OCI-LY3 (cell line): ENCODE measurements around the gene PRKCE.

ENCODE experiments used
- H2AFZ ChIP-seq: fragments of 200-600, 300-600 bp; shearing (Covaris generic); 2 replicates; pipeline ENCODE4 v1.6.0; 2014; ENCODE audit warnings: antibody characterized with exemption, low read depth, low read length
- H3K27ac ChIP-seq: fragments of 200-600, 300-600 bp; sonication (generic); 2 replicates; pipeline ENCODE4 v1.5.1; 2014; ENCODE audit warnings: mild to moderate bottlenecking, low read length, moderate library complexity, mixed read lengths
- H3K27me3 ChIP-seq: fragments of 200-600, 300-600 bp; sonication (generic); 2 replicates; pipeline ENCODE4 v1.6.1; 2014; ENCODE audit warnings: low read depth, low read length, mixed read lengths
- H3K36me3 ChIP-seq: fragments of 200-600, 300-600 bp; sonication (generic); replicated peaks from 2 replicates; pipeline ENCODE3; 2014; ENCODE audit warnings: low read depth, low read length, mixed read lengths
- H3K4me1 ChIP-seq: fragments of 300-600, 200-600 bp; sonication (generic); 2 replicates; pipeline ENCODE4 v1.6.1; 2014; ENCODE audit warnings: low read length, mixed read lengths
- H3K4me2 ChIP-seq: fragments of 200-600, 300-600 bp; sonication (generic); 2 replicates; pipeline ENCODE4 v1.6.1; 2014; ENCODE audit warnings: low read length, mixed read lengths
- H3K4me3 ChIP-seq: fragments of 300-600, 200-600 bp; sonication (generic); 2 replicates; pipeline ENCODE4 v1.5.1; 2014; ENCODE audit warnings: antibody characterized with exemption, mild to moderate bottlenecking, low read length, moderate library complexity
- H3K79me2 ChIP-seq: fragments of 300-600, 200-600 bp; shearing (Covaris generic); 2 replicates; pipeline ENCODE4 v1.6.1; 2014; ENCODE audit warnings: mild to moderate bottlenecking, low read length, mixed read lengths
- H3K9ac ChIP-seq: fragments of 300-600, 200-600 bp; shearing (Covaris generic); 2 replicates; pipeline ENCODE4 v1.6.0; 2014; ENCODE audit warnings: mild to moderate bottlenecking, low read length, moderate library complexity
- H3K9me3 ChIP-seq: fragments of 200-600, 300-600 bp; shearing (Covaris generic); 2 replicates; pipeline ENCODE4 v1.6.1; 2014; ENCODE audit warnings: low read length, mixed read lengths; ENCODE audit not compliant: insufficient read depth
- H4K20me1 ChIP-seq: fragments of 200-600, 300-600 bp; sonication (generic); 2 replicates; pipeline ENCODE4 v1.6.1; 2016; ENCODE audit warnings: low read length, mixed read lengths; ENCODE audit not compliant: insufficient read depth
- CTCF ChIP-seq: fragments of 200-600, 300-600 bp; sonication (generic); IDR thresholded peaks from 2 replicates; pipeline ENCODE4 v1.5.1; 2014; ENCODE audit warnings: antibody characterized with exemption, low read length, low read depth
- EZH2phosphoT487 ChIP-seq: fragments of 200-600 bp; shearing (Covaris generic); IDR thresholded peaks from 2 replicates; pipeline ENCODE4 v1.6.1; 2018; ENCODE audit warnings: antibody characterized with exemption, mixed run types, low read depth

The PRKCE gene

GRCh38 chr2:45945302-45945717, 293.8 kb downstream of the PRKCE start:
- H3K36me3 ChIP-seq = no peaks in the 10 kb centered on the region
- H3K4me2 ChIP-seq = no peak overlapping the region
- H3K9me3 ChIP-seq = no peaks in the 10 kb centered on the region

GRCh38 chr2:45946023-45946422, 294.5 kb downstream of the PRKCE start:
- Histone ChIP-seq H3K4me3 (no peak overlapping the region), H3K9me3 (no peaks in the 10 kb centered on the region), H3K4me2 (no peak overlapping the region), H3K27me3 (peaks cover 10% of the 10 kb centered on the region; the same call in 1 of the 2 replicates), H3K79me2 (no peaks in the 10 kb centered on the region), H3K27ac (no peak overlapping the region), H4K20me1 (no peaks in the 10 kb centered on the region; the same call in 1 of the 2 replicates), H3K36me3 (no peaks in the 10 kb centered on the region), H2AFZ (no peak overlapping the region), H3K4me1 (no peaks in the 10 kb centered on the region), H3K9ac (no peak overlapping the region)
- TF ChIP-seq CTCF (no peak), EZH2phosphoT487 (no peak)

More at GRCh38 chr2:45945302-45945717, 293.8 kb downstream of the PRKCE start:
- Histone ChIP-seq H2AFZ (no peak overlapping the region), H3K9ac (no peak overlapping the region), H3K4me3 (no peak overlapping the region), H3K4me1 (no peaks in the 10 kb centered on the region), H4K20me1 (no peaks in the 10 kb centered on the region; the same call in 1 of the 2 replicates), H3K27me3 (peaks cover 10% of the 10 kb centered on the region; the same call in 1 of the 2 replicates), H3K79me2 (no peaks in the 10 kb centered on the region), H3K27ac (no peak overlapping the region)
- TF ChIP-seq EZH2phosphoT487 = no peak
- no peak for TF ChIP-seq CTCF

- H4K20me1 ChIP-seq = no peaks in the 10 kb centered on the region; the same call in 1 of the 2 replicates
- H3K36me3 ChIP-seq = no peaks in the 10 kb centered on the region
- H2AFZ ChIP-seq = no peak overlapping the region
- H3K9ac ChIP-seq = no peak overlapping the region
- no peaks in the 10 kb centered on the region for H3K4me1 ChIP-seq
- peaks cover 10% of the 10 kb centered on the region; the same call in 1 of the 2 replicates for H3K27me3 ChIP-seq
- no peaks in the 10 kb centered on the region for H3K79me2 ChIP-seq
- H3K9me3 ChIP-seq = no peaks in the 10 kb centered on the region
- no peak overlapping the region for H3K4me2 ChIP-seq
- H3K27ac ChIP-seq = no peak overlapping the region
- TF ChIP-seq EZH2phosphoT487 = no peak
- no peak for TF ChIP-seq CTCF
- H3K4me3 ChIP-seq = no peak overlapping the region
These were observed 299.1 kb downstream of the PRKCE start for GRCh38 chr2:45950606-45951005.

GRCh38 chr2:45951025-45951727, 299.7 kb downstream of the PRKCE start:
- no peak overlapping the region for H2AFZ ChIP-seq
- no peaks in the 10 kb centered on the region for H3K4me1 ChIP-seq
- H3K9ac ChIP-seq = no peak overlapping the region
- H3K36me3 ChIP-seq = no peaks in the 10 kb centered on the region
- peaks cover 10% of the 10 kb centered on the region; the same call in 1 of the 2 replicates for H3K27me3 ChIP-seq
- no peak for TF ChIP-seq EZH2phosphoT487
- no peak for TF ChIP-seq CTCF
- H3K4me2 ChIP-seq = no peak overlapping the region
- H4K20me1 ChIP-seq = no peaks in the 10 kb centered on the region; the same call in 1 of the 2 replicates
- H3K27ac ChIP-seq = no peak overlapping the region
- no peaks in the 10 kb centered on the region for H3K79me2 ChIP-seq
- H3K9me3 ChIP-seq = no peaks in the 10 kb centered on the region
- no peak overlapping the region for H3K4me3 ChIP-seq
